DOHH2 (cell line): Measurements from ENCODE around the gene MAN2A1.
"Not testable (repeated sequence)": the region's sequence is repeated elsewhere in the genome, so short reads cannot be mapped to it uniquely, and the experiment has no call there.

Experiments
- H3F3A ChIP-seq: fragments of 200-600 bp; sonication (generic), shearing (Covaris generic); 2 replicates; pipeline ENCODE4 v1.6.0; 2016; ENCODE audit warnings: antibody characterized with exemption, mild to moderate bottlenecking; ENCODE audit not compliant: control insufficient read depth, insufficient read depth
- H3K27ac ChIP-seq: fragments of 200-600 bp; sonication (generic); 2 replicates; pipeline ENCODE4 v1.5.1; 2014; ENCODE audit warnings: low read depth, mild to moderate bottlenecking, low read length, moderate library complexity
- H3K27me3 ChIP-seq: fragments of 200-600 bp; sonication (generic); 2 replicates; pipeline ENCODE4 v1.6.1; 2014; ENCODE audit warnings: mild to moderate bottlenecking, low read length, mixed read lengths; ENCODE audit not compliant: control insufficient read depth
- H3K36me3 ChIP-seq: fragments of 200-600 bp; sonication (generic); 2 replicates; pipeline ENCODE4 v1.6.1; 2014; ENCODE audit warnings: mild to moderate bottlenecking, low read length, moderate library complexity, mixed read lengths; ENCODE audit not compliant: control insufficient read depth
- H3K4me1 ChIP-seq: fragments of 200-600 bp; sonication (generic); 2 replicates; pipeline ENCODE4 v1.6.1; 2014; ENCODE audit warnings: mild to moderate bottlenecking, low read length, mixed read lengths; ENCODE audit not compliant: control insufficient read depth
- H3K4me2 ChIP-seq: fragments of 200-600 bp; sonication (generic); 2 replicates; pipeline ENCODE4 v1.6.0; 2014; ENCODE audit warnings: mild to moderate bottlenecking, low read length, moderate library complexity
- H3K4me3 ChIP-seq: fragments of 200-600 bp; sonication (generic); 2 replicates; pipeline ENCODE4 v1.5.1; 2014; ENCODE audit warnings: mild to moderate bottlenecking, low read length, mixed read lengths
- H3K79me2 ChIP-seq: fragments of 200-600 bp; sonication (generic); 2 replicates; pipeline ENCODE4 v1.6.1; 2014; ENCODE audit warnings: mild to moderate bottlenecking, low read length, mixed read lengths; ENCODE audit not compliant: control insufficient read depth
- H3K9me2 ChIP-seq: fragments of 200-600 bp; sonication (generic); replicated peaks from 2 replicates; pipeline ENCODE4 v1.6.1; 2014; ENCODE audit warnings: mild to moderate bottlenecking, low read length, mixed read lengths; ENCODE audit not compliant: control insufficient read depth
- H3K9me3 ChIP-seq: fragments of 200-600 bp; sonication (generic); 2 replicates; pipeline ENCODE4 v1.6.1; 2014; ENCODE audit warnings: antibody characterized with exemption, low read length, mixed read lengths; ENCODE audit not compliant: control insufficient read depth, insufficient read depth
- H4K20me1 ChIP-seq: fragments of 200-600 bp; sonication (generic); 2 replicates; pipeline ENCODE4 v1.6.0; 2014; ENCODE audit warnings: low read depth, mild to moderate bottlenecking, antibody characterized with exemption, low read length, moderate library complexity; ENCODE audit not compliant: control insufficient read depth, insufficient read depth
- CTCF ChIP-seq: fragments of 200-600 bp; sonication (generic); IDR thresholded peaks from one replicate; pipeline ENCODE4 v1.5.1; 2014; ENCODE audit warnings: antibody characterized with exemption, mild to moderate bottlenecking, low read depth, low read length; ENCODE audit not compliant: poor library complexity, severe bottlenecking
- EZH2phosphoT487 ChIP-seq: fragments of 200-600 bp; sonication (generic); IDR thresholded peaks from 2 replicates; pipeline ENCODE4 v1.6.1; 2017; ENCODE audit warnings: borderline replicate concordance, mild to moderate bottlenecking, antibody characterized with exemption, low read length, moderate library complexity, mixed read lengths

The MAN2A1 gene

GRCh38 chr5:109885205-109885604 lies 195.5 kb downstream of the MAN2A1 start:
- H3K36me3 ChIP-seq: no peaks in the 10 kb centered on the region
- no peak overlapping the region for H3K4me3 ChIP-seq
- H3K27ac ChIP-seq: no peak overlapping the region
- no peaks in the 10 kb centered on the region for H3K79me2 ChIP-seq
- H3K9me2 ChIP-seq: no peaks in the 10 kb centered on the region
- TF ChIP-seq CTCF: no peak
- TF ChIP-seq EZH2phosphoT487: no peak
- no peak overlapping the region for H3K4me2 ChIP-seq
- H3K4me1 ChIP-seq: no peaks in the 10 kb centered on the region
- H4K20me1 ChIP-seq: no peaks in the 10 kb centered on the region
- no peaks in the 10 kb centered on the region; the same call in 1 of the 2 replicates for H3K9me3 ChIP-seq
- no peaks in the 10 kb centered on the region for H3K27me3 ChIP-seq
- no peaks in the 10 kb centered on the region for H3F3A ChIP-seq

GRCh38 chr5:109888989-109889388 lies 199.3 kb downstream of the MAN2A1 start:
- no peaks in the 10 kb centered on the region for H3K9me2 ChIP-seq
- H3K36me3 ChIP-seq: no peaks in the 10 kb centered on the region
- H3K27ac ChIP-seq: no peak overlapping the region
- H3K4me2 ChIP-seq: no peak overlapping the region
- no peaks in the 10 kb centered on the region for H3K79me2 ChIP-seq
- H4K20me1 ChIP-seq: no peaks in the 10 kb centered on the region
- no peaks in the 10 kb centered on the region for H3K27me3 ChIP-seq
- no peak for TF ChIP-seq CTCF
- no peak for TF ChIP-seq EZH2phosphoT487
- H3F3A ChIP-seq: no peaks in the 10 kb centered on the region
- H3K4me3 ChIP-seq: no peak overlapping the region
- H3K9me3 ChIP-seq: no peaks in the 10 kb centered on the region; the same call in 1 of the 2 replicates
- no peaks in the 10 kb centered on the region for H3K4me1 ChIP-seq

- not testable (repeated sequence) for H3F3A ChIP-seq, H3K4me3 ChIP-seq, H3K4me2 ChIP-seq, H3K9me3 ChIP-seq, H3K4me1 ChIP-seq, H3K27ac ChIP-seq, H3K27me3 ChIP-seq, H4K20me1 ChIP-seq, H3K9me2 ChIP-seq, H3K79me2 ChIP-seq, H3K36me3 ChIP-seq
Measured at GRCh38 chr5:109893271-109893670, 203.5 kb downstream of the MAN2A1 start.

GRCh38 chr5:109898269-109899162 lies 208.8 kb downstream of the MAN2A1 start:
- no peaks in the 10 kb centered on the region for H3K4me1 ChIP-seq
- no peak overlapping the region for H3K4me3 ChIP-seq
- no peaks in the 10 kb centered on the region for H3K27me3 ChIP-seq
- no peak for TF ChIP-seq CTCF
- TF ChIP-seq EZH2phosphoT487: no peak
- no peak overlapping the region for H3K27ac ChIP-seq
- H3K9me3 ChIP-seq: no peaks in the 10 kb centered on the region
- H3K4me2 ChIP-seq: no peak overlapping the region
- H3F3A ChIP-seq: no peaks in the 10 kb centered on the region
- no peaks in the 10 kb centered on the region for H3K36me3 ChIP-seq
- H4K20me1 ChIP-seq: no peaks in the 10 kb centered on the region
- H3K79me2 ChIP-seq: no peaks in the 10 kb centered on the region
- H3K9me2 ChIP-seq: no peaks in the 10 kb centered on the region
